Naive B cell (primary cell): ENCODE measurements around the gene BCL10. TPM values are rescaled to one million over a fixed set of nuclear protein-coding genes. Genes with fewer than 3 reads are reported as not detected.

Experiments
- ATAC-seq, 2 donors: fragments of 150-1000 bp; cut with Tn5 transposase; 2 replicates each; pipeline ENCODE4 v1.10.0; 2021; ENCODE audit warnings: low read depth in 2 of 2, mild to moderate bottlenecking in 2 of 2, moderate library complexity in 2 of 2
- DNase-seq: peaks from one replicate; pipeline ENCODE4 v3.0.0; 2022
- H3K27ac Mint-ChIP-seq, 6 donors: one replicate each; pipeline ENCODE4 v1.8.0; 2020 to 2022; ENCODE audit warnings: mild to moderate bottlenecking in 6 of 6, mixed read lengths in 6 of 6, moderate library complexity in 5 of 6, inconsistent platforms in 2 of 6
- H3K27me3 Mint-ChIP-seq, 3 donors: one replicate each; pipeline ENCODE4 v1.8.0; 2021 to 2022; ENCODE audit warnings: mixed read lengths in 3 of 3, mild to moderate bottlenecking in 1 of 3
- H3K36me3 Mint-ChIP-seq, 2 donors: one replicate each; pipeline ENCODE4 v1.8.0; 2020 to 2022; ENCODE audit warnings: mixed read lengths in 2 of 2, inconsistent platforms in 1 of 2, mild to moderate bottlenecking in 1 of 2
- H3K4me1 Mint-ChIP-seq, 3 donors: one replicate each; pipeline ENCODE4 v1.8.0; 2020 to 2022; ENCODE audit warnings: mixed read lengths in 3 of 3, inconsistent platforms in 1 of 3, mild to moderate bottlenecking in 1 of 3, moderate library complexity in 1 of 3
- H3K4me3 Mint-ChIP-seq, 8 donors: one replicate each; pipeline ENCODE4 v1.8.0; 2020 to 2022; ENCODE audit warnings: mild to moderate bottlenecking in 8 of 8, mixed read lengths in 8 of 8, moderate library complexity in 8 of 8, inconsistent platforms in 2 of 8
- H3K9me3 Mint-ChIP-seq, 7 donors: one replicate each; pipeline ENCODE4 v1.8.0; 2020 to 2022; ENCODE audit warnings: mixed read lengths in 7 of 7, mild to moderate bottlenecking in 5 of 7, inconsistent platforms in 2 of 7, moderate library complexity in 1 of 7
- polyA plus RNA-seq, 6 donors: library from polyadenylated mRNA; unstranded; fragments of 300-500 nt; fragmentation: Illumina TruSeq; gene quantifications; one replicate each; pipeline ENCODE4 v1.2.3, GENCODE V29; 2021; ENCODE audit warnings: low read depth in 6 of 6

BCL10 gene
- polyA plus RNA-seq, 6 donors from 2014 or later: 48.6 to 83.4 (median 62.4) TPM

DNA sequence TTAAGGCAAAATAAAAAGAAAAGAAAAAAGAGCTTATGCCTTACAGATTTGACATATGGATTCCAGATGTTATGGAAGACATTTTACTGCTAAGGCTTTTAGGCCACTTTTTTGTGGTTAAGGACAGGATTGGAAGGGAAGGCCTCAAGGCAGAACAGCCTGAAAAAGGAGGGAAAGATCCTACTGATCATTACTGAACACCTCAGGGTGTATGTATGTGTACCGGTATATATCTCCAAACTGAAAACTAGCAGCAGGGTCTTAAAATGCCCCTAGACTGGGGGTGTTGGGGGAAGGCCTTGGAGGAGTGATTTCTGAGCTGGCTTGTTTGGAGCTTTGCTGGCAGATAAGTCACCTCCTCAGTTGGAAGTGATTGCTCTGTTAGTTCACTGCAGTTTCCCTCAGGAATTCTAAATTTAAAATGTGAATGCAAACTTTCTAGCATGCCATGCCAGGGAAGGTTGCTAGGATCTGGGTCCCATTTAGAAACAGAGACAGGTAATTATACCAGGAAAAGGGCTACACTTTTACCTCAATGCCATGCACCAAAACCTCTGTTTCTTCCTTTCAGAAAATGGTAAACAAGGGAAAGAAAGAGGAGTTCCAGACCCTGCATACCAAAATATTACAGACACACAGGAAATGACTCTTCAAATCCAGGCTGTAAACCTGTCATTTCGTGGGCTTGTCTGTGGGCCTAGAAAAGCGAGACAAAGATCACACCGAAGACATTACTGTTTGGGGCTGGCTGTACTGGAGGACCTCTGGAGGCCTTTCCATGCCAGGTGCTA lies 32.0 kb downstream of the BCL10 start:
- Mint-ChIP-seq H3K4me1 (peaks cover 0 to under 1% (median 0%) of the 10 kb centered on the region in 3 donors), H3K9me3 (peaks cover 0 to 3% (median 2%) of the 10 kb centered on the region in 7 donors), H3K4me3 (no peak overlapping the region), H3K27me3 (no peaks in the 10 kb centered on the region), H3K36me3 (peaks cover 0 to 2% of the 10 kb centered on the region in 2 donors), H3K27ac (no peak overlapping the region)
- DNase-seq: no peak
- ATAC-seq: no peak

DNA sequence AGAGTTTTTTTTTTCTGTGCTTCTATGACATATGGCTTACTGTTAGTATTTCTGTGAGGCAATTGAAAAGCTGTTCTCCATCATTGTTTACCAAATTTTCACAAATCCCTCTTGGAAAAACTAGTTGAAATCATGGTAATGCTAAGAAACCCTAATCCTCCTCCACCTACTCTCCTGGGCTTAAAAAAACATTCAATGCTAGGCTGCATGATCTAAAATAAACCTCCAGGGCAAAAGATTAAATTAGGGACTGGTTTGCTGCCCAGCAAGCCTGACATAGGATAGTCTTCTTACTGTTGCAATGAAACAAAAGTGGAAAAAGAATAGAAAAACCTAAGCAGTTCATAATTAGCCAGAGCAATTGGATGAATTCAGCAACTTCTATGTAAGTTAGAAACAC lies 33.1 kb downstream of the BCL10 start:
- H3K9me3 Mint-ChIP-seq: no peaks in the 10 kb centered on the region
- ATAC-seq (no peak), DNase-seq (no peak)
- H3K36me3 Mint-ChIP-seq: no peaks in the 10 kb centered on the region
- H3K4me3 Mint-ChIP-seq: no peak overlapping the region
- H3K4me1 Mint-ChIP-seq: no peaks in the 10 kb centered on the region
- no peak overlapping the region for H3K27ac Mint-ChIP-seq
- H3K27me3 Mint-ChIP-seq: peaks cover 0 to 2% (median 0%) of the 10 kb centered on the region in 3 donors

DNA sequence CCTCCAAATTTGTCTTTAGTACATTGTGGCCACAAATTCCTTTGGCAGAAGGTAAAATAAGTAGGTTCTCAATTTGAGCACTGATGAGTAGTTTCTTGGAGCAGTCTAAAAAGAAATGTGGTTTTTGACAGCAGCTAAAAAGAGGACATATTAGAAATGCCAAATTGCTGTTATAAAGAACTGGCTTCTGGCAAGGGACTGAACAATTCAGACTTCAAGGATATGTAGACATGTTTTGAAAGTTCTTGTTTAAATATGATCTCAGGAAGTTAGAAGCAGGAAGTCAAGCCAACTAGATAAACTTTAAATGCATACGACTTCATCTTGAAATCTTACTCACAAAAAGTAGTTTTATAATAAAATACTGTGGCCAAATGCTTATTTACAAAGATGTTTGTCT lies 35.8 kb downstream of the BCL10 start:
- Mint-ChIP-seq H3K4me1 (no peaks in the 10 kb centered on the region), H3K27me3 (peaks cover 8 to 13% (median 10%) of the 10 kb centered on the region in 3 donors), H3K4me3 (no peak overlapping the region), H3K9me3 (no peaks in the 10 kb centered on the region), H3K36me3 (no peaks in the 10 kb centered on the region), H3K27ac (no peak overlapping the region)
- ATAC-seq: no peak
- no peak for DNase-seq

DNA sequence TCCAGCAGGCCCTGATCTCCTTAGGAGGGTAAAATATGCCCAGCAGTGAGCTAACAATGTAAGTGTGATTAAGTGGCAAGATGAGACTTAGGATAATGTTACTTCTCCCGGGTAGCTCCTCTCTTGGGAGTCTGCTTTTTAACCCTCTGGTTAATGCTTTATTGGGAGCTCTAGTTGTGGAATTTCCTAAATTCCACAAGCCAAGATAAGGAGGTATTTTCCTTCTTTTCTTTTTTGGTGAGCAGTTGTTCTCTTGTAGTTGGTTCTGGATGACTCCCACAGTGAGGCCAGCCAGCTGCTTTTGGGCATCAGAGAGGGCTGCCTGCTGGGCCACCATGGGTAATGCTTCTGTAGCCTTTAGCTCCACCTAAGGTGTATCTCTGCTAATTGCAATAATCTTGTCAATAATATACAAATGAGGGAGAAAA lies 36.2 kb downstream of the BCL10 start:
- Mint-ChIP-seq H3K4me3 (no peak overlapping the region), H3K36me3 (no peaks in the 10 kb centered on the region), H3K27me3 (peaks cover 10 to 14% (median 10%) of the 10 kb centered on the region in 3 donors), H3K4me1 (no peaks in the 10 kb centered on the region), H3K27ac (no peak overlapping the region), H3K9me3 (no peaks in the 10 kb centered on the region)
- ATAC-seq: no peak
- no peak for DNase-seq

DNA sequence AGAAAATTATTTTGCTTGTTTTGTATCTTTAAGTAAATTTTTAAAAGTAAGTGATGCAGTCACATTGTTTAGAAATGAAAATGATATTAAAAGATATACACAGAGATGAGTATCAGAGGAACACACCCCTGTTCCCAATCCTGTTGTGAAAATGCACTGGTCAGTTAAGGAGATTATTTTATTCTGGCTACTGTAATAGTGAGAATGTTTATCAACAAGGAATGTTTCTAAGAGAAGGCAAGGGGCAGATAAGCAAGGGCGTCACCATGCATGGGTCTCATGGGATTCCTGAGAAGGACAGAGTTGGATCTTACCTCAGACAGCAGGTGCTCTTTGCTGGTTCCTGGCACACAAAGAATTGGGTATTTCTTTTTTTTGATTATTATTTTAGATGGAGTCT lies 38.8 kb downstream of the BCL10 start:
- Mint-ChIP-seq H3K27ac (no peak overlapping the region), H3K9me3 (no peaks in the 10 kb centered on the region), H3K4me1 (no peaks in the 10 kb centered on the region), H3K27me3 (peaks cover 10 to 16% (median 14%) of the 10 kb centered on the region in 3 donors), H3K36me3 (no peaks in the 10 kb centered on the region), H3K4me3 (no peak overlapping the region)
- DNase-seq (no peak), ATAC-seq (no peak)

DNA sequence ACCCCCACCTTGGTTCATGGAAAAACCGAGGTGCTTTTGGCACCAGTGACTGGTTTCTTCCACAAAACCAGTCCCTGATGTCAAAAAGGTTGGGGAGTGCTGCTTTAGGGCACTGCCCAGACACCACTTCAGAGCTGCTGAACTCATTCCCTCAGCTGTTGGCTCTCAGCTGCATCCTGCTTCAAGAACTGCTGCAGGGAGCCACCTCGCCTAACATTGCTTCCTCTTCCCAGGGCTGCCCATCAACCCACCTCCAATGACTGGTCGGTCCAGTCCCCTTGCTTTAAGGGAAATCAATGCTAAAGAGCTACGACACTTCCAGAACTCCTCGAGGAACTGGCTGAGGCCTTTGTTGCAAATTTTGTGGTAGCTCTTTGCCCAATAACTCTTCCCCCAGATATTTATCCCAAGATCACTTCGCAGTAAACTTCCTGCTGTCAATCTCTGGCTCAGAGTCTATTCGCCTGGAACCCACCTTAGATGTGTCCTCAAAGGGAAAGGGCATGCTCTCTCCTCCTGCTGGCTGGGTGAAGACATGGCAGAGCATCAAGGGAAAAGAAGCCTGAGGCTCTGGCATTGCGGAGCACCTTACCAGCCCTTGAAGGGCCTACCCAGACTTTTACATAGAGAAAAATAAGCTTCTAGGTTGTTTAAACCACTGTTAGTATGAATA lies 46.0 kb downstream of the BCL10 start:
- Mint-ChIP-seq H3K27me3 (peaks cover 0 to 12% (median 0%) of the 10 kb centered on the region in 3 donors), H3K36me3 (no peaks in the 10 kb centered on the region), H3K9me3 (no peaks in the 10 kb centered on the region), H3K27ac (no peak overlapping the region), H3K4me3 (no peak overlapping the region), H3K4me1 (no peaks in the 10 kb centered on the region)
- ATAC-seq: no peak
- DNase-seq: no peak

DNA sequence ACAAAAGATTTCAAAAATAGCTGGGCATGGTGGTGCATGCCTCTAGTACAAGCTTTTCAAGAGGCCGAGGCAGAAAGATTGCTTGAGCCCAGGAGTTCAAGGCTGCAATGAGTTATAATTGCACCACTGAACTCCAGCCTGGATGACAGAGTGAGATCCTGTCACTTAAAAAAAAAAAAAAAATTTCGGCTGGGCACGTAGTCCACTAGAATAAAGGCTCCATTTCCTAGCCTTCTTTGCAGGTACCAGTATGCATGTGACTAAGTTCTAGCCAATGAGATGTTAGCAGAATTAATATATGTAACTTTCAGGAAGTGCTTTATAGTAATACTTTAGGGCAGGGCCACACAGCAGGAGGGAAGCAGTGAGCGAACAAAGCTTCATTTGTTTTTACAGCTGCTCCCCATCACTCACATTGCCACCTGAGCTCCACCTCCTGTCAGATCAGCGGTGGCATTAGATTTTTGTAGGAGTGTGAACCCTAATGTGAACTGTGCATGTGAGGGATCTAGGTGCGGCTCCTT lies 46.8 kb downstream of the BCL10 start:
- ATAC-seq (no peak), DNase-seq (no peak)
- H3K9me3 Mint-ChIP-seq: no peaks in the 10 kb centered on the region
- peaks cover 0 to 5% (median 0%) of the 10 kb centered on the region in 3 donors for H3K27me3 Mint-ChIP-seq
- no peaks in the 10 kb centered on the region for H3K4me1 Mint-ChIP-seq
- H3K4me3 Mint-ChIP-seq: no peak overlapping the region
- no peak overlapping the region for H3K27ac Mint-ChIP-seq
- H3K36me3 Mint-ChIP-seq: no peaks in the 10 kb centered on the region

DNA sequence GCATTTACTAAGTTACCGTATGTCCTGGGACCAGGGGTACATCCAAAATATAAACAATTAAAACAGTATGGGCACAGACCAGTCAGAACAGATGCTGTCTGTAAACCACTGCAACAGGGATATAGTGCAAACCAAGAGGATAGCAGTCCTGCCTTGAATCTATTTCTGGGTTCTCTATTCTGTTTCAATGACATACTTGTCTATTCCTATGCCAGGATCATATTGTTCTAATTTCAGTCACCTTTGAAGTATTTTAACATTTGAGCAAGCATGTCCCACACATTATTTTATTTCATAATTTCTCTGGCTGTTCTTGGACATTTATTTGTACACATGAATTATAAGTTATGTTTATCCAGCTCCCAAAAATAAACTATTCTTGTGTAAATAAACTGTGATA lies 47.5 kb downstream of the BCL10 start:
- H3K36me3 Mint-ChIP-seq: no peaks in the 10 kb centered on the region
- H3K27ac Mint-ChIP-seq: no peak overlapping the region
- no peak for ATAC-seq
- H3K4me3 Mint-ChIP-seq: no peak overlapping the region
- no peak for DNase-seq
- H3K4me1 Mint-ChIP-seq: no peaks in the 10 kb centered on the region
- H3K9me3 Mint-ChIP-seq: no peaks in the 10 kb centered on the region
- H3K27me3 Mint-ChIP-seq: peaks cover 0 to 4% (median 0%) of the 10 kb centered on the region in 3 donors

DNA sequence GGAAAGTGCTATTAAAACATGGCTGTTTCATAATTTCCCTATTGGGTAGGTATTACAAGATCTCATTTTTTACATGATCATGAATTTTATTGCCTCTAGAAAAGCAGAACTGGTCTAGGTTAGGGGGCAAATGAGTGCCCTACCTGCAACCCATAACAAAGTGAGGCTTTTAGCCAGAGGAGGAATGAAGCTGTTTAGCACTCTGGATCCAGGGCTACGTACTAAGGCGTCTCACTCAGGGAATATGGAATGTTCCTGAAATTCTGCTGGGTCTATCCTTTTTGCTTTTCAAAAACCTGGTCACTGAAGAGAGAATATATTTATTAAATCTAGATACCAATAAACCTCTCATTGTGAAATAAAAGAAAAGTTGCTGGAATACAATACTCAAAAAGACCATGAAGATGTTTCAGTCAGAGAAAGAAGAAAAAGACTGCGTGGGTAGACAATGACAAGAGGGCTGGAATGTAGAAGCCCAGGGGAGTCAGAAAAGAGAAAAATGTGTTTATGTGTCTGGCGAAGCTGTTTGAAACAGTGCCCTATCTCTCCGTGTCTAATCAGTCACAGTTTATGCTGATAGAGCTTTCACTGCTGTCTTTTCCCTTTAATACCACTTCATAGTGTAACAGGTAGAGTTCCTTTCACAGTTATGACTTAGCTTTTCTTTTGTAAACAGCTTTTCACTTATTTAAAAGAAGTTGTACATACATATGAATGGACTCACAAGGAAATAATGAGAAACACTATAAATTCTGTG lies 50.6 kb downstream of the BCL10 start:
- Mint-ChIP-seq H3K27me3 (peaks cover under 1 to 10% (median 4%) of the 10 kb centered on the region in 3 donors), H3K4me3 (no peak overlapping the region), H3K27ac (no peak overlapping the region), H3K9me3 (no peaks in the 10 kb centered on the region), H3K36me3 (no peaks in the 10 kb centered on the region), H3K4me1 (no peaks in the 10 kb centered on the region)
- ATAC-seq (no peak), DNase-seq (no peak)

DNA sequence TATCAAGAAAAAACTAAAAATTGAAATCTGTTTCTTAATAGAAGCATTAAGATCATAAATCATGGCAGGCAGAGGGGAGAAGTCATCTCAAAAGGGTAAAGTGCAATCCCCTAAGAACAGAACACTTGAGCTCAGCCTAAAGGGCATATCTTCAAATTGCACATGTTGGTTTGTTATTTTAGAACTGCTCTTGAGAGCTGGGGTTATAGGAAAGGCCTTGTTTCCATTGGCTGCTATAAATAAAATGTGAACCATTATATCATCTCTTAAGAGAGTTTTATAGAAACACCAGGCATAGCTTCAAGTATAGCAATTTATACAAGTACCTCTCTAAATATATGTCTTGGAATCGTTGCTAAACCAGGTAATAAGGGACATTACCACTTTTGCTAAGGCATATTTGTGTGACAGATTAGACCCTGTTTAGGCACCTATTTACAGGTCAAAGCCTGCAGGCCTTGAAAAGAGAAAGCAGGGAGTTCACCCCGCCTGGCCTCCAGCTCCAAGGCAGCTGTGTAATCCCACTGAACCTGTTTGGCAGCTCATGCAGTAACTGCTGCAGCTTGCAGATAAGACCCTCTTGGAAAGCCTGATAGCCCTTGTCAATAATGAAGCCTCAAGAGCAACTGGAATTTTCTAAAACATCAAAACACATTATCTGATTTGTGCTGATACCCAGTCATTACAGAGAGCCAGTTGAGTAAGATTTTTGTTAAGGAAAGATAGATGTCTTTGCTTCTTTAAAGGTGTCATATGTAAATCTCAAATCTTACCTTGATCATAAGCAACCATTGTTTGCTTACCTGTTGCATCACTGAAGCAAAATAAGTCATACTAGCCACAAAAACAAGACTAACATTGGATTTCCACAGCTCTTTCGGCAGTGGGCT lies 51.5 kb downstream of the BCL10 start:
- DNase-seq (no peak), ATAC-seq (no peak)
- Mint-ChIP-seq H3K27me3 (peaks cover 7 to 18% (median 9%) of the 10 kb centered on the region in 3 donors), H3K4me3 (no peak overlapping the region), H3K27ac (no peak overlapping the region), H3K4me1 (no peaks in the 10 kb centered on the region), H3K9me3 (no peaks in the 10 kb centered on the region), H3K36me3 (no peaks in the 10 kb centered on the region)

DNA sequence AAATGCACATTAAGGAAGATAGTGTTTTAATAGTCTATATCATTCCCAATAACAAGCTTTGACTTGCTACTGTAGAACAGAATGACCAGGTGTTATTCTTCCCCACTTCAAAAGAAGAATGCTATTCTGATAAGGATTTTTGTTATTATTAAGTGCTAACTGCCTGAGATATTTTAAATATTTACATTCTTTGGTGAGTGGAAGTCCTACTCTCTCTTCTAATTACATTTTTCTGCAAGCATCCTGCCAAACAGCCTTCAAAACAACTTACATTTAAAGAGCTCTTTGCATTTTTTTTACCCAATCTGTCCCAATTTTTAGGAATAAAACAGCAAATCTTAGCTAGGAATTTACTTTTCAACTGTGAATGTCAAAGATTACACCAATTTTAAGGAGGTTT lies 52.1 kb downstream of the BCL10 start:
- ATAC-seq: no peak
- H3K27me3 Mint-ChIP-seq: peaks cover 7 to 25% (median 16%) of the 10 kb centered on the region in 3 donors
- H3K27ac Mint-ChIP-seq: no peak overlapping the region

DNA sequence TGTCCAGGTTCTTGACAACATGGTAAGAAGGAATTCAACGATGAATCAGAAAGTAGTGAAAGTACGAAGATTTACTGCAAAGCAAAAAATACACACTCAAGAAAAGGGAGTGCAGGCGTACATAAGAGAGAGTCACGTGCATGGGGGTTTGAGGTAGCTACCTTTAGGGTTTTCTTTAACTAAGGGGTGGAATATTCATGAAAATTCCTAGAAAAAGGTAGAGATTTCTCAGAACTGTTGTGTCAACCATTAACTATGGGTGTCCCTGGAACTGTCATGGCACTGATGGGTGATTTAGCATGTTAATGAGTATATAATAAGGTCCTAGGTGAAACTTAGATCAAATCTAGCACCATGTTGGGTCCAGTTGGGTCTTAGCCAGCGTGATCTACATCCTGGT lies 53.1 kb downstream of the BCL10 start:
- no peak overlapping the region for H3K27ac Mint-ChIP-seq
- DNase-seq (no peak), ATAC-seq (no peak)
- H3K27me3 Mint-ChIP-seq: peaks cover 7 to 32% (median 17%) of the 10 kb centered on the region in 3 donors
- no peaks in the 10 kb centered on the region for H3K36me3 Mint-ChIP-seq
- no peaks in the 10 kb centered on the region for H3K4me1 Mint-ChIP-seq
- H3K4me3 Mint-ChIP-seq: no peak overlapping the region
- H3K9me3 Mint-ChIP-seq: no peaks in the 10 kb centered on the region

More for the DNA sequence above, 52.1 kb downstream of the BCL10 start:
- no peaks in the 10 kb centered on the region for H3K9me3 Mint-ChIP-seq
- H3K4me1 Mint-ChIP-seq: no peaks in the 10 kb centered on the region
- H3K36me3 Mint-ChIP-seq: no peaks in the 10 kb centered on the region
- no peak overlapping the region for H3K4me3 Mint-ChIP-seq
- no peak for DNase-seq
